ENCODE data around the gene FANCM.

DNA sequence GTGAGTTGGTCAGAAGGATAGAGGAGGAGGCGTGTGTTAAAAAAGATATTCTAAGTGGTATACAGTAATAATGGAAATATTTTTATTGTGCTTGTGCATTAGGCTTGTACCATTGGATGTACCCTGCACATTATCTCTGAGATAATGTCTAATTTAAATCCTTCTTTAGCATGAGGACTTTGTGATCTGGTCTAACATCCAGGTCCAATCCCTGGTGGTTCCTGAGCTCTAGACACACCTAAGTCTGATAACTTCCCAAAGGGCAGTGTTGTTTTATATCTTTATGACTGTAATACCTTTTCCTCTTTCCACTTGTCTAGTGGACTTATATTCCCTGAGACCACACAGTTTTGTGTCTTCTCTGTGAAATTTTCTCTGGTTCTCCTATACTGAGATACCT is 31.2 kb upstream of the FANCM start:
- TF ChIP-seq, protein P1, sequence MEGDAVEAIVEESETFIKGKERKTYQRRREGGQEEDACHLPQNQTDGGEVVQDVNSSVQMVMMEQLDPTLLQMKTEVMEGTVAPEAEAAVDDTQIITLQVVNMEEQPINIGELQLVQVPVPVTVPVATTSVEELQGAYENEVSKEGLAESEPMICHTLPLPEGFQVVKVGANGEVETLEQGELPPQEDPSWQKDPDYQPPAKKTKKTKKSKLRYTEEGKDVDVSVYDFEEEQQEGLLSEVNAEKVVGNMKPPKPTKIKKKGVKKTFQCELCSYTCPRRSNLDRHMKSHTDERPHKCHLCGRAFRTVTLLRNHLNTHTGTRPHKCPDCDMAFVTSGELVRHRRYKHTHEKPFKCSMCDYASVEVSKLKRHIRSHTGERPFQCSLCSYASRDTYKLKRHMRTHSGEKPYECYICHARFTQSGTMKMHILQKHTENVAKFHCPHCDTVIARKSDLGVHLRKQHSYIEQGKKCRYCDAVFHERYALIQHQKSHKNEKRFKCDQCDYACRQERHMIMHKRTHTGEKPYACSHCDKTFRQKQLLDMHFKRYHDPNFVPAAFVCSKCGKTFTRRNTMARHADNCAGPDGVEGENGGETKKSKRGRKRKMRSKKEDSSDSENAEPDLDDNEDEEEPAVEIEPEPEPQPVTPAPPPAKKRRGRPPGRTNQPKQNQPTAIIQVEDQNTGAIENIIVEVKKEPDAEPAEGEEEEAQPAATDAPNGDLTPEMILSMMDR (IDR thresholded peaks at IDR 0.05): no peak
- no peak for TF ChIP-seq POLR2A (IDR thresholded peaks at IDR 0.05)
